Right ventricle myocardium inferior (tissue), 1 donor: Measurements from ENCODE around the gene CES2. TPM values are rescaled to one million over a fixed set of nuclear protein-coding genes. Genes with fewer than 3 reads are reported as not detected.
"Not testable (repeated sequence)": the region's sequence is repeated elsewhere in the genome, so short reads cannot be mapped to it uniquely, and the experiment has no call there.

Source experiments
- ATAC-seq: fragments of 200-7000 bp; cut with Tn5 transposase; one replicate; pipeline ENCODE4 v1.9.1; 2020; ENCODE audit warnings: mild to moderate bottlenecking, moderate library complexity
- DNase-seq: peaks from one replicate; pipeline ENCODE4 v3.0.0; 2021; ENCODE audit errors: missing footprints
- intact Hi-C: fragments of 100-400 bp; cut with DNase I; formaldehyde crosslinking; loops from one replicate; pipeline ENCODE4 v1.11.0; 2022
- total RNA-seq: library from RNA; stranded (reverse); fragmentation: NEBNext Ultra II Directional; extraction: Animal tissue kit (Norgen Biotek cat#: 25700); gene quantifications from one replicate; pipeline ENCODE4 v1.2.1, GENCODE V29; 2021
- donor health status: DM: no; HTN: yes; CAD: no; lungs with severe emphysema.

CES2 gene
- total RNA-seq, 1 donor from 2014 or later = 126 TPM

- ATAC-seq (no peak), DNase-seq (no peak)
- intact Hi-C loops = loop anchor here (10.0 kb wide), 1 partner anchor 449 kb away; the partner anchor contains the start of gene TPPP3
Observed at GRCh38 chr16:66945939-66946338, 10.6 kb downstream of the CES2 start.

- intact Hi-C loops = loop anchor here (10.0 kb wide), 1 partner anchor 448 kb away; the partner anchor contains the start of gene TPPP3
- ATAC-seq = no peak
- no peak for DNase-seq
Observed at GRCh38 chr16:66946541-66946940, 11.2 kb downstream of the CES2 start.

GRCh38 chr16:66946974-66947301 lies 11.6 kb downstream of the CES2 start:
- ATAC-seq (no peak), DNase-seq (no peak)
- intact Hi-C loops = loop anchor here (10.0 kb wide), 1 partner anchor 448 kb away; the partner anchor contains the start of gene TPPP3

GRCh38 chr16:66947302-66948065 lies 12.2 kb downstream of the CES2 start:
- ATAC-seq (peak; percentile 74), DNase-seq (peak; percentile 80)
- intact Hi-C loops = loop anchor here (10.0 kb wide), 1 partner anchor 447 kb away; the partner anchor contains the start of gene TPPP3

- DNase-seq (no peak), ATAC-seq (peak; percentile 27)
- intact Hi-C loops = loop anchor here (10.0 kb wide), 1 partner anchor 447 kb away; the partner anchor contains the start of gene TPPP3
Observed at GRCh38 chr16:66948134-66948836, 13.0 kb downstream of the CES2 start.

GRCh38 chr16:66948837-66949225 lies 13.5 kb downstream of the CES2 start:
- intact Hi-C loops = loop anchor here (10.0 kb wide), 1 partner anchor 446 kb away; the partner anchor contains the start of gene TPPP3
- peak; percentile 7 for ATAC-seq

GRCh38 chr16:66949472-66949871 lies 14.2 kb downstream of the CES2 start:
- no peak for ATAC-seq
- intact Hi-C loops = loop anchor here (10.0 kb wide), 1 partner anchor 445 kb away; the partner anchor contains the start of gene TPPP3
- DNase-seq = no peak

More at GRCh38 chr16:66948837-66949225, 13.5 kb downstream of the CES2 start:
- no peak for DNase-seq

- intact Hi-C loops = no loop called here
Observed at GRCh38 chr16:66950437-66950836, 15.1 kb downstream of the CES2 start.

GRCh38 chr16:66950971-66951790 lies 15.9 kb downstream of the CES2 start:
- ATAC-seq = no peak
- intact Hi-C loops = no loop called here
- no peak for DNase-seq

More at GRCh38 chr16:66950437-66950836, 15.1 kb downstream of the CES2 start:
- no peak for ATAC-seq
- DNase-seq = no peak

- ATAC-seq = no peak
- no peak for DNase-seq
- intact Hi-C loops = no loop called here
Observed at GRCh38 chr16:66952430-66953110, 17.3 kb downstream of the CES2 start.

GRCh38 chr16:66953462-66954096 lies 18.3 kb downstream of the CES2 start:
- intact Hi-C loops = no loop called here
- no peak for DNase-seq
- no peak for ATAC-seq

- DNase-seq (peak; percentile 78), ATAC-seq (peak; percentile 76)
- intact Hi-C loops = no loop called here
Observed at GRCh38 chr16:66954097-66954659, 18.9 kb downstream of the CES2 start.

GRCh38 chr16:66955363-66956153 lies 20.2 kb downstream of the CES2 start:
- DNase-seq, intact Hi-C loops, ATAC-seq: not testable (repeated sequence)

- ATAC-seq, DNase-seq, intact Hi-C loops: not testable (repeated sequence)
Observed at GRCh38 chr16:66956154-66956457, 20.8 kb downstream of the CES2 start.

- DNase-seq (no peak), ATAC-seq (no peak)
- intact Hi-C loops = no loop called here
Observed at GRCh38 chr16:66958857-66959703, 23.8 kb downstream of the CES2 start.

GRCh38 chr16:66959704-66960161 lies 24.4 kb downstream of the CES2 start:
- DNase-seq (peak; percentile 78), ATAC-seq (peak; percentile 53)
- intact Hi-C loops = no loop called here
